ENCODE results near the gene BPIFB1. TPM values are rescaled to one million over a fixed set of nuclear protein-coding genes. Genes with fewer than 3 reads are reported as not detected.

Gene BPIFB1
- total and polyA plus RNA-seq, 7 donors: not detected

DNA sequence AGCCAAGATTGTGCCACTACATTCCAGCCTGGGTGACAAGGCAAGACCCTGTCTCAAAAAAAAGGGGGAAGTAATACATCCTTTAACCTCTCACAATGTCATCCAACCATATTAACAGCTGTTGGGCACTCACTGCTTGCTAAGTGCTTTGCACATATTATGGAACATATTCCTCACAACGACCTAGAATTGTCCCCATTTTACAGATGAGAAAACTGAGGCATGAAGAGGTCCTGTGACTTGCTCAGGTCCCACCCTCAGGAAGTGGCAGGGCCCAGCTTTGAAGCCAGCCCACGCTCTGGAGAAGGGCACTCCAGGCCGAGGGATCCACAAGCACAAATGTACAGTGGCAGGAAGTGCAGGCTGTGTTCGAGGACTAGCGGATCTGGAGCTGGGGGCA, 33.3 kb downstream of the BPIFB1 start:
- 61 to 78% methylated on average over 5 of the region's 5 CpGs for WGBS, 2 donors

DNA sequence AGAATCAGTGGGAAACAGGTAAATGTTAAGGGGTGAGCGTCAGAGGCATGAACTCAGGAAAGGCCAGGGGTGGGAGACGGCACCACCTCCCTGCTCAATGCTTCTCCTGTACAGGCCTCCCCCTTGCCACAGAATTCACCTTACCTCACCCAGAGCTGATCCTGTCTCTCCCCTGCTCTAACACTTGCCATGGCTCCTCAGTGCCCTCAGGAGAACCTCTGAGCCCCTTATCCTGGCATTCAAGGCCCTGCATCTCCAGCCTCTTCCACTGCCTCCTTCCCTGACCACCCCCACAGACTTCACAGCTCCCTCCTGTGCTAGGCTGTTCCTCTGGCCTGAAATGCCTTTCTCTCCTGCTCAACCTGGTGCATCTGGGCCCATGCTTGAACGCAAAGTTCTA, 33.9 kb downstream of the BPIFB1 start:
- H3K27me3 ChIP-seq: no peaks in the 10 kb centered on the region
- intact Hi-C loops (cut with DNase I): no loop called here
- H3K27ac ChIP-seq: no peak overlapping the region
- DNase-seq: no peak
- no peaks in the 10 kb centered on the region for H3K36me3 ChIP-seq
- no peak overlapping the region for H3K4me3 ChIP-seq
- H3K9me3 ChIP-seq: no peaks in the 10 kb centered on the region
- TF ChIP-seq POLR2AphosphoS5 (IDR thresholded peaks at IDR 0.05) (no peak), CTCF (IDR thresholded peaks at IDR 0.05) (no peak), POLR2A (IDR thresholded peaks at IDR 0.05) (no peak), EP300 (IDR thresholded peaks at IDR 0.05) (no peak)
- 81 to 88% methylated on average over 3 of the region's 3 CpGs for WGBS, 2 donors
- no peaks in the 10 kb centered on the region for H3K4me1 ChIP-seq

More for the DNA sequence above, 33.3 kb downstream of the BPIFB1 start:
- intact Hi-C loops (cut with DNase I): no loop called here
- Histone ChIP-seq H3K4me3 (no peak overlapping the region), H3K4me1 (no peaks in the 10 kb centered on the region), H3K27me3 (no peaks in the 10 kb centered on the region), H3K36me3 (no peaks in the 10 kb centered on the region), H3K9me3 (no peaks in the 10 kb centered on the region), H3K27ac (no peak overlapping the region)
- DNase-seq: no peak
- TF ChIP-seq POLR2A (IDR thresholded peaks at IDR 0.05): no peak
- TF ChIP-seq EP300 (IDR thresholded peaks at IDR 0.05): no peak
- no peak for TF ChIP-seq CTCF (IDR thresholded peaks at IDR 0.05)
- no peak for TF ChIP-seq POLR2AphosphoS5 (IDR thresholded peaks at IDR 0.05)

- Histone ChIP-seq H3K36me3 (no peaks in the 10 kb centered on the region), H3K27ac (no peak overlapping the region), H3K4me3 (no peak overlapping the region), H3K4me1 (no peaks in the 10 kb centered on the region), H3K27me3 (peaks cover 0 to 4% (median 0%) of the 10 kb centered on the region in 3 donors), H3K9me3 (no peaks in the 10 kb centered on the region)
- no peak for DNase-seq
- TF ChIP-seq POLR2A (IDR thresholded peaks at IDR 0.05) (no peak), EP300 (IDR thresholded peaks at IDR 0.05) (no peak), POLR2AphosphoS5 (IDR thresholded peaks at IDR 0.05) (no peak), CTCF (IDR thresholded peaks at IDR 0.05) (no peak)
- WGBS, 2 donors: 86 to 89% methylated on average over 14 of the region's 14 CpGs
- intact Hi-C loops (cut with DNase I): no loop called here
These were observed 34.5 kb downstream of the BPIFB1 start for GRCh38 chr20:33317424-33318095.

- intact Hi-C loops (cut with DNase I): no loop called here
- H3K4me1 ChIP-seq: no peaks in the 10 kb centered on the region
- WGBS, 2 donors: 33 to 45% methylated on average over 5 of the region's 5 CpGs
- no peaks in the 10 kb centered on the region for H3K9me3 ChIP-seq
- no peak overlapping the region for H3K4me3 ChIP-seq
- H3K27ac ChIP-seq: no peak overlapping the region
- TF ChIP-seq POLR2AphosphoS5 (IDR thresholded peaks at IDR 0.05): no peak
- TF ChIP-seq EP300 (IDR thresholded peaks at IDR 0.05): no peak
- TF ChIP-seq POLR2A (IDR thresholded peaks at IDR 0.05): no peak
- TF ChIP-seq CTCF (IDR thresholded peaks at IDR 0.05): no peak
- H3K36me3 ChIP-seq: no peaks in the 10 kb centered on the region
- no peak for DNase-seq
- peaks cover 0 to 9% (median 0%) of the 10 kb centered on the region in 3 donors for H3K27me3 ChIP-seq
These were observed 35.0 kb downstream of the BPIFB1 start for GRCh38 chr20:33318096-33318429.

DNA sequence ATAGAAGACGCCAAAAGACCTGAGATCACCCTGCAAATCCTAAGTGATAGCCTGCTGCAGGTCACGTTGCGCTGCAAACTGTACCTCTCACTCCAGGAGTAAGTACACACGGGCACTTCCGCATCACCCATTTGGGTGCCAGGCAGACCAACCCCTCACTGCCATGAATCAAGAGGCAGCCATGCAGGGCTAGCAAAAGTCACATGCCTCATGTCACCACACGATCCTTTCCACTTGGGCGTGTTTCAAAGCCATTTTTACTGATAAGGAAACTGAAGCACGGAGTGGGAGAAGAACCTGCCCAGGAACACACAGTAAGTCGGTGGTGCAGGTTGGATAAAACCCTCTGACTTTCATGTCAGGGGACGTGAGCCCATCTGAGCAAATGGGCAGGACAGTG, 37.0 kb downstream of the BPIFB1 start:
- TF ChIP-seq EP300 (IDR thresholded peaks at IDR 0.05): no peak
- no peak for TF ChIP-seq POLR2A (IDR thresholded peaks at IDR 0.05)
- no peak for TF ChIP-seq CTCF (IDR thresholded peaks at IDR 0.05)
- TF ChIP-seq POLR2AphosphoS5 (IDR thresholded peaks at IDR 0.05): no peak
- H3K4me3 ChIP-seq: no peak overlapping the region
- no peaks in the 10 kb centered on the region for H3K9me3 ChIP-seq
- H3K36me3 ChIP-seq: no peaks in the 10 kb centered on the region
- no peaks in the 10 kb centered on the region for H3K4me1 ChIP-seq
- no peak for DNase-seq
- 62 to 77% methylated on average over 10 of the region's 10 CpGs for WGBS, 2 donors
- no peak overlapping the region for H3K27ac ChIP-seq
- H3K27me3 ChIP-seq: peaks cover 0 to 16% (median 0%) of the 10 kb centered on the region in 3 donors
- intact Hi-C loops (cut with DNase I): no loop called here

All from sigmoid colon (tissue), 7 donors.